CD8-positive, alpha-beta memory T cell (primary cell): ENCODE measurements around the gene CREBL2. TPM values are rescaled to one million over a fixed set of nuclear protein-coding genes. Genes with fewer than 3 reads are reported as not detected.
A peak's percentile ranks its signal among the peaks of the same experiment; 100 is the strongest.
"Not testable (repeated sequence)": the region's sequence is repeated elsewhere in the genome, so short reads cannot be mapped to it uniquely, and the experiment has no call there.

Experiments
- CTCF ChIA-PET: fragments of 350-600 bp; sonication (Branson Sonifier 250); formaldehyde crosslinking; loops from one replicate; lab custom pipeline; 2021; ENCODE audit warnings: antibody characterized with exemption; lab: Charles Lee
- POLR2A ChIA-PET: fragments of 350-600 bp; sonication (Branson Sonifier 250); formaldehyde crosslinking; loops from one replicate; lab custom pipeline; 2021; ENCODE audit warnings: antibody characterized with exemption; lab: Charles Lee
- DNase-seq, 5 donors: peaks; one replicate each; pipeline versions ENCODE4 v3.0.0 to v3.0.0-alpha.2; 2020 to 2022; ENCODE audit warnings: mixed read lengths in 1 of 5
- H3K27ac ChIP-seq: one replicate; pipeline ENCODE4 v1.7.0; 2013; ENCODE audit warnings: low read depth, mild to moderate bottlenecking, low read length, moderate library complexity
- H3K27me3 ChIP-seq: 2 replicates; pipeline ENCODE4 v1.7.0; 2013; ENCODE audit warnings: low read length, mild to moderate bottlenecking; ENCODE audit not compliant: insufficient read depth, poor library complexity, severe bottlenecking
- H3K36me3 ChIP-seq: 2 replicates; pipeline ENCODE4 v1.7.0; 2013; ENCODE audit warnings: mild to moderate bottlenecking, low read length, moderate library complexity; ENCODE audit not compliant: insufficient read depth
- H3K4me1 ChIP-seq: 2 replicates; pipeline ENCODE4 v1.7.0; 2013; ENCODE audit warnings: mild to moderate bottlenecking, low read length, moderate library complexity; ENCODE audit not compliant: insufficient read depth
- H3K4me3 ChIP-seq: 2 replicates; pipeline ENCODE4 v1.7.0; 2013; ENCODE audit warnings: mild to moderate bottlenecking, low read length
- H3K9me3 ChIP-seq: 2 replicates; pipeline ENCODE4 v1.7.0; 2013; ENCODE audit warnings: mild to moderate bottlenecking, low read length
- H3K27ac Mint-ChIP-seq, 8 donors: one replicate each; pipeline ENCODE4 v1.8.0; 2020 to 2021; ENCODE audit warnings: mixed read lengths in 8 of 8, mild to moderate bottlenecking in 6 of 8, inconsistent platforms in 3 of 8, moderate library complexity in 3 of 8
- H3K27me3 Mint-ChIP-seq, 2 donors: one replicate each; pipeline ENCODE4 v1.8.0; 2020 to 2021; ENCODE audit warnings: mixed read lengths in 2 of 2, mild to moderate bottlenecking in 1 of 2, moderate library complexity in 1 of 2
- H3K36me3 Mint-ChIP-seq, 3 donors: one replicate each; pipeline ENCODE4 v1.8.0; 2020 to 2021; ENCODE audit warnings: mixed read lengths in 3 of 3, inconsistent platforms in 1 of 3, mild to moderate bottlenecking in 1 of 3
- H3K4me1 Mint-ChIP-seq, 3 donors: one replicate each; pipeline ENCODE4 v1.8.0; 2020 to 2021; ENCODE audit warnings: mixed read lengths in 3 of 3, inconsistent platforms in 1 of 3, mild to moderate bottlenecking in 1 of 3
- H3K4me3 Mint-ChIP-seq, 7 donors: one replicate each; pipeline ENCODE4 v1.8.0; 2020 to 2021; ENCODE audit warnings: mixed read lengths in 7 of 7, mild to moderate bottlenecking in 6 of 7, moderate library complexity in 4 of 7, inconsistent platforms in 2 of 7
- H3K9me3 Mint-ChIP-seq, 5 donors: one replicate each; pipeline ENCODE4 v1.8.0; 2020 to 2022; ENCODE audit warnings: mixed read lengths in 5 of 5, mild to moderate bottlenecking in 3 of 5, moderate library complexity in 2 of 5, inconsistent platforms in 1 of 5
- polyA plus RNA-seq: library from polyadenylated mRNA; unstranded; fragments of 300-500 nt; fragmentation: Illumina TruSeq; gene quantifications from one replicate; pipeline ENCODE4 v1.2.3, GENCODE V29; 2021
- total RNA-seq, 2 experiments: library from RNA; stranded (reverse); gene quantifications; one replicate each; pipeline ENCODE4 v1.2.3, GENCODE V29; 2021

CREBL2 gene
- total and polyA plus RNA-seq, 3 experiments from 2014 or later, result 21.2 to 50.2 (median 23.2) TPM

DNA sequence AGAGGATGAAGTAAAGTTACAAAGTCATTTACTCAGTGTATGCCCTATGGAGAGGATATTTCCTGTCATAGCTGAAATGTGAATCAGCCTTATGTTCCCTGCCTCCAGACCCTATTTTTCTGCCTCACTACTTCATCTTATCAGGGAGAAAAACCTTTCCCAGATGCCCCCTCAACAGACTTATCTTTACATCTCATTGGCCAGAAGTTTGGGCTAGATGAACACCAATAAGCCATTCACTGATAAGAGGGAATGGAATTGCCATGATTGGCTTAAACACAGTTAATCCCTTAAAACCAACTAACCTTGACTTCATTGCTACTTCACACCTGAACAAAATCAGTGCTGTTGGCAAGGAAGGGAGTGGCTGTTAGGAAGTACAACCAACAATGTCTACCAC, 40.1 kb downstream of the CREBL2 start:
- Histone ChIP-seq H3K9me3 (peaks cover 21% of the 10 kb centered on the region), H3K27ac (no peak overlapping the region), H3K4me3 (no peak overlapping the region), H3K36me3 (no peaks in the 10 kb centered on the region), H3K27me3 (no peaks in the 10 kb centered on the region), H3K4me1 (peaks cover 4% of the 10 kb centered on the region)
- no peaks in the 10 kb centered on the region for H3K27me3 Mint-ChIP-seq
- ChIA-PET CTCF (interaction anchor here (0.9 kb wide), 1 partner anchor 40 kb away, joined by 3 read pairs; the partner anchor contains the start of gene CREBL2), POLR2A (no interaction called here)
- H3K27ac Mint-ChIP-seq, result no peak overlapping the region
- peaks cover 21 to 39% (median 31%) of the 10 kb centered on the region in 5 donors for H3K9me3 Mint-ChIP-seq
- DNase-seq, result no peak
- peaks cover 6 to 42% (median 14%) of the 10 kb centered on the region in 3 donors for H3K36me3 Mint-ChIP-seq
- H3K4me3 Mint-ChIP-seq, result no peak overlapping the region
- peaks cover 11 to 20% (median 19%) of the 10 kb centered on the region in 3 donors for H3K4me1 Mint-ChIP-seq

DNA sequence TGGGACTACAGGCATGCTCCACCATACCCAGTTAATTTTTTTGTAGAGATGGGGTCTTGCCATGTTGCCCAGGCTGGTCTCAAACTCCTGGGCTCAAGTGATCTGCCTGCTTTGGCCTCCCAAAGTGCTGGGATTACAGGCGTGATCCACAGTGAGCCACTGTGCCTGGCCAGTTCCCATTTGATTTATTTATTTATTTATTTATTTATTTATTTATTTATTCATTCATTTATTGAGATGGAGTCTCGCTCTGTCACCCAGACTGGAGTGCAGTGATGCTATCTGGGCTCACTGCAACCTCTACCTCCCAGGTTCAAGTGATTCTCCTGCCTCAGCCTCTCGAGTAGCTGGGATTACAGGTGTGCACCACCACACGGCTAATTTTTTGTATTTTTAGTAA, 41.0 kb downstream of the CREBL2 start:
- H3K36me3 ChIP-seq, H3K27ac Mint-ChIP-seq, H3K4me1 ChIP-seq, H3K27me3 ChIP-seq, DNase-seq, H3K4me3 Mint-ChIP-seq, H3K27ac ChIP-seq, H3K27me3 Mint-ChIP-seq, H3K4me3 ChIP-seq: not testable (repeated sequence)
- H3K4me1 Mint-ChIP-seq, result peaks cover 11 to 20% (median 19%) of the 10 kb centered on the region in 3 donors
- POLR2A ChIA-PET, result interaction anchor here (0.7 kb wide), 1 partner anchor 48 kb away, joined by 3 read pairs; no protein-coding TSS in a partner anchor
- H3K9me3 ChIP-seq, result peaks cover 20% of the 10 kb centered on the region
- CTCF ChIA-PET, result interaction anchor here (0.6 kb wide), 1 partner anchor 894 kb away, joined by 3 read pairs; no protein-coding TSS in a partner anchor
- H3K36me3 Mint-ChIP-seq, result peaks cover 5 to 36% (median 9%) of the 10 kb centered on the region in 3 donors
- peaks cover 14 to 34% (median 26%) of the 10 kb centered on the region in 5 donors for H3K9me3 Mint-ChIP-seq

DNA sequence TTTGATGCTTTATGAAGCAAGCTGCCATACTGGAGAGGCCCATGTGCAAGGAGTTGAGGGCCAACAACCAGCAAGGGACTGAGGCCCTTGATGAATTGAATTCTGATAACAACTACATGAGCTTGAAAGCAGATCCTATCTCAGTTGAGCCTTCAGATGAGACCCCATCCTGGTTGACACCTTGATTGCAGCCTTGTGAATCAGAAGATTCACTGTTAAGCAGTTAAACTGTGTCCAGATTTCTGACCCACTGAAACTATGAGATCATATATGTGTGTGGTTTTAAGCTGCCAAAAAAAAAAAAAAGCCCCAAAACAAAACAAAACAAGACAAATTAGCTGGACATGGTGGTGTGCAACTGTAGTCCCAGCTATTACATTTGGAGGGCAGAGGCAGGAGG, 42.2 kb downstream of the CREBL2 start:
- CTCF ChIA-PET, result interaction anchor here (0.7 to 4.1 kb wide), 6 partner anchors 8 to 296 kb away, joined by 3 to 28 read pairs (median 6); no protein-coding TSS in a partner anchor
- DNase-seq, result no peak
- no peak overlapping the region for H3K27ac Mint-ChIP-seq
- Histone ChIP-seq H3K36me3 (no peaks in the 10 kb centered on the region), H3K27ac (no peak overlapping the region), H3K9me3 (peaks cover 9% of the 10 kb centered on the region), H3K4me3 (no peak overlapping the region), H3K27me3 (no peaks in the 10 kb centered on the region), H3K4me1 (peaks cover 4% of the 10 kb centered on the region)
- POLR2A ChIA-PET, result interaction anchor here (0.9 kb wide), 1 partner anchor 91 kb away, joined by 3 read pairs; the partner anchor contains the start of gene DUSP16
- H3K9me3 Mint-ChIP-seq, result peaks cover 10 to 22% (median 16%) of the 10 kb centered on the region in 5 donors
- H3K27me3 Mint-ChIP-seq, result no peaks in the 10 kb centered on the region
- H3K36me3 Mint-ChIP-seq, result peaks cover under 1 to 26% (median 5%) of the 10 kb centered on the region in 3 donors
- H3K4me3 Mint-ChIP-seq, result no peak overlapping the region
- peaks cover 9 to 20% (median 19%) of the 10 kb centered on the region in 3 donors for H3K4me1 Mint-ChIP-seq

DNA sequence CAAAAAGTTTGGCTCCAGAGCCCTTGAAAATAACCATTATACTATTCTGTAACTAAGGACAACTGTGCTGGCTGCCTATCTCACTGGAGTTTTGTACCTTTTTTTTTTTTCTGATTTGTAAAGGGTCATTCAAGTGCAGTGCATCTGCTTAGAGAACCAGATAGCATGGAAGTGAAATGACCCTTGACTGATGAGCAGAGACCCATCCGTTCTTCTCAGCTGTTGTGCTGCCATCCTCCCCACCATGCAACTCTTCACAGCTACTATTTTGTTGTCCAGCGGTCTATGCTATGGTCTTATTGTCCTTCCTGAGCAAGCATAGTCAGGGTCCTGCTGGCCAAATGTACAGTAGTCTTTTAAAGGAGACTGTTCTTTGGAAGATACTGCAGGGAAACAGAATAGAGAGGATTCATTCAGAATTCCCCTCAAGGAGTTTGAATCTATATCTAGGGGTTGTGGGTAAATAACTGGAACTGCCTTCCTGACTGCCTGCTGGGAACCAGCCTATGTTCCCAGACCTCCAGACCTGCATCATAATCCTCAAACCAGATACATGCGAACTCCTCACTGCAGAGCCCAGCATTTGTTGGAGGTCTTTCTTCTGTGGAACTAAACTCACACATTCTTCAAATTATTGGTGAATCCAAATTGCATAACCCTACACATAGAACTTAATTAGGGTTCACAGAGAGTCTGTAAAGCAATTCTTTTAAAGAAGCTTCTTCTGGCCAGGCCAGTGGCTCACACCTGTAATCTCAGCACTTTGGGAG, 43.2 kb downstream of the CREBL2 start:
- ChIA-PET POLR2A (interaction anchor here (0.9 kb wide), 1 partner anchor 92 kb away, joined by 3 read pairs; the partner anchor contains the start of gene DUSP16), CTCF (interaction anchor here (0.7 to 4.1 kb wide), 22 partner anchors 9 to 321 kb away, joined by 3 to 29 read pairs (median 4); partner anchors contain the start of gene BORCS5)

DNA sequence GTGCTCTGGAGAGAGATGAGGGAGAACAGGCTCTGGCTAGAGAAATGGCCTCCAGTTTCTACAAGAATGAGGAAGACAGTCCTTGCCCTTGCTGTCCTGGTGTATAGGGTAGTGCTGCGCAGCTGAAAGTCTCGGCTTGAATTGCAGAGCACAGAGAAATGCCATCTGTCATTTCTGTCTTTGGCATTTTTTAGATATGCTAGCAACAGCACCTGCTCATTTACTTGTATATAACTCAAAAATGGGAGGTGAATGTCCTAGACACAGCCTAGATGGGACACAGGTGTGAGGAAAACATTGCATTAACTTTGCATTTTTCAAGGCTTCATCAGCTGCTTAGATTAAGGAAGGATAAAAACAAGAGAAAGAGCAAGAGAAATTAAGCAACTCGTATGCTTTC, 48.5 kb downstream of the CREBL2 start:
- no peaks in the 10 kb centered on the region for H3K27me3 ChIP-seq
- H3K27me3 Mint-ChIP-seq, result no peaks in the 10 kb centered on the region
- H3K27ac Mint-ChIP-seq, result peak overlapping the region in 1 of 8 donors; percentile 68
- H3K4me3 Mint-ChIP-seq, result no peak overlapping the region
- no peaks in the 10 kb centered on the region for H3K36me3 ChIP-seq
- H3K4me3 ChIP-seq, result no peak overlapping the region
- ChIA-PET CTCF (interaction anchor here (1.3 kb wide), 1 partner anchor 37 kb away, joined by 3 read pairs; no protein-coding TSS in a partner anchor), POLR2A (no interaction called here)
- H3K36me3 Mint-ChIP-seq, result peaks cover 0 to 2% (median 0%) of the 10 kb centered on the region in 3 donors
- H3K9me3 Mint-ChIP-seq, result no peaks in the 10 kb centered on the region
- H3K4me1 Mint-ChIP-seq, result peaks cover 7 to 9% (median 8%) of the 10 kb centered on the region in 3 donors
- no peaks in the 10 kb centered on the region for H3K9me3 ChIP-seq
- peaks cover 4% of the 10 kb centered on the region for H3K4me1 ChIP-seq
- DNase-seq, result no peak
- H3K27ac ChIP-seq, result no peak overlapping the region

More for the DNA sequence above, 43.2 kb downstream of the CREBL2 start:
- Mint-ChIP-seq H3K27me3 (no peaks in the 10 kb centered on the region), H3K9me3 (peaks cover 2 to 13% (median 8%) of the 10 kb centered on the region in 5 donors), H3K4me1 (peaks cover 9 to 20% (median 19%) of the 10 kb centered on the region in 3 donors), H3K4me3 (no peak overlapping the region), H3K27ac (peak overlapping the region in 1 of 8 donors; percentile 19), H3K36me3 (peaks cover 0 to 18% (median 3%) of the 10 kb centered on the region in 3 donors)
- Histone ChIP-seq H3K4me3 (no peak overlapping the region), H3K9me3 (no peaks in the 10 kb centered on the region), H3K36me3 (no peaks in the 10 kb centered on the region), H3K27me3 (no peaks in the 10 kb centered on the region), H3K4me1 (peaks cover 4% of the 10 kb centered on the region), H3K27ac (no peak overlapping the region)
- DNase-seq, result no peak

DNA sequence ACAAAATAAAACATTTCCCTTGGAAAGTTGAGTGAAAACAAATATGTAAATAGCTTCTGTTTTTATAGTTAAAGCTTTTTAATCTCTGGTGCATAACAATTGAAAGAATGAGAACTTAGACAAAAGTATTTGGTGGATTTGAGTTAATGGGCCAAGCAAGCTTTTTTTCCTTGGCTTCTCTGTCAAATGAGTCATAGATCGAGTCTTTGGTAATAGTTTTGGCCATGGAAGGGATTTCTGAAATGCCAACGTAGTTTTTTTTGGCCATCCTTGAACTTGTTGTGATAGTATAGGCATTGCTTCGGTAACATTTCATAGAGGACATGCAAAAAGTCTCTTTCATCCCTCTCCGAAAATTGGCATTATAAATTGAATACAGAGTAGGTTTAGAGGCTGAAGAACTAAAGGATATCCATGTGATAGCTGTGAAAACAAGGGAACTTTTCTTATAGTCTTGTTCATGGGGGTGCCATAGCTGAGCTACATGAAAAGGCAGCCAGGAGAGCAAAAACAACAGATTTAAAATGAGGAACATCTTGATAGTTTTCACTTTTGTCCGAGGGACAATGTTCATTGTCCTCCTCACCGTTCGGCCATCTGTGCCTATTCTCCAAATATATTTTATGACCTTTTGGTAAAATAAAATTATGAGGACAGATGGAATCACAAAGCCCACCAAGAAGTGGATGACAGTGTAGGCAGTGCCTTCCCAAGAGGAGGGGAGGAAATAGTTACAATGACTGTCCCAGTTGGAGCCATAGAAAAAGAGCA, 49.6 kb downstream of the CREBL2 start:
- Mint-ChIP-seq H3K9me3 (no peaks in the 10 kb centered on the region), H3K36me3 (peaks cover 0 to 2% (median 0%) of the 10 kb centered on the region in 3 donors), H3K4me1 (no peaks in the 10 kb centered on the region), H3K27me3 (no peaks in the 10 kb centered on the region), H3K4me3 (no peak overlapping the region), H3K27ac (no peak overlapping the region)
- Histone ChIP-seq H3K4me3 (no peak overlapping the region), H3K9me3 (no peaks in the 10 kb centered on the region), H3K36me3 (no peaks in the 10 kb centered on the region), H3K4me1 (no peaks in the 10 kb centered on the region), H3K27me3 (no peaks in the 10 kb centered on the region), H3K27ac (no peak overlapping the region)
- ChIA-PET POLR2A (no interaction called here), CTCF (interaction anchor here (1.2 kb wide), 1 partner anchor 14 kb away, joined by 3 read pairs; no protein-coding TSS in a partner anchor)
- DNase-seq, result no peak

DNA sequence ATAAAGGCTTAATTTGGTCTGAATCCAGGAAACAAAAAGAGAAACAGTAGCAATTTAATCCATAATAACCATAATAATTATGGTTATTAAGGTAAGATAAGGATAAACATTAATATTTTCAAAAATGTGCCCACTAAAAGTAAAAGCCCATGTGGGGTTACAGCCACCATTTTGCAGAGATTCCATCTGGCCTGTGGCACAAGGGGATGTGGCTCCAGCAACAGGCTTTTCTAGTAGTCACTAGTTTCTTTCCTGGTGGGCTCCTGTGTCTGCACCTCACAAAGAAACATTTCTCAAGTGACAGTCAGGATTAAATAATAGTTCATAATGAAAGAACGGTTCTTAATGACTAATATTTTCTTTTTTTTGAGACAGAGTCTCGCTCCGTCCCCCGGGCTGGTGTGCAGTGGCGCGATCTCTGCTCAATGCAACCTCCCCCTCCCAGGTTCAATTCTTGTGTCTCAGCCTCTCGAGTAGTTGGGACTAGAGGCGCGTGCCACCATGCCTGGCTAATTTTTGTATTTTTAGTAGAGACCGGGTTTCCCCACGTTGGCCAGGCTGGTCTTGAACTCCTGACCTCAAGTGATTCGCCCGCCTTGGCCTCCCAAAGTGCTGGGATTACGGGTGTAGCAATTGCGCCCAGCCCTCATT, 52.1 kb downstream of the CREBL2 start:
- Mint-ChIP-seq H3K36me3 (peaks cover 0 to 5% (median 0%) of the 10 kb centered on the region in 3 donors), H3K4me3 (no peak overlapping the region), H3K27me3 (no peaks in the 10 kb centered on the region), H3K9me3 (no peaks in the 10 kb centered on the region), H3K4me1 (no peaks in the 10 kb centered on the region), H3K27ac (no peak overlapping the region)
- H3K4me3 ChIP-seq, result no peak overlapping the region
- no peak overlapping the region for H3K27ac ChIP-seq
- no peaks in the 10 kb centered on the region for H3K4me1 ChIP-seq
- H3K9me3 ChIP-seq, result no peaks in the 10 kb centered on the region
- ChIA-PET POLR2A (no interaction called here), CTCF (interaction anchor here (1.3 to 1.5 kb wide), 2 partner anchors 18 to 23 kb away, joined by 3 to 5 read pairs; no protein-coding TSS in a partner anchor)
- H3K36me3 ChIP-seq, result no peaks in the 10 kb centered on the region
- no peaks in the 10 kb centered on the region for H3K27me3 ChIP-seq
- DNase-seq, result no peak
